Spleen (tissue), 11 donors: Measurements from ENCODE around the gene CHD5. TPM values are rescaled to one million over a fixed set of nuclear protein-coding genes. Genes with fewer than 3 reads are reported as not detected.

Experiments
- DNase-seq: peaks from one replicate; pipeline ENCODE4 v3.0.0-alpha.2; 2020
- H3K27ac ChIP-seq, 8 donors: fragments of 200-600 bp; sonication (generic) in 7 of 8; 1 replicate in 4 of 8; 2 replicates in 4 of 8; pipeline versions ENCODE4 v1.5.0 to v1.8.0; 2016 to 2021; ENCODE audit warnings: inconsistent platforms in 4 of 8, mild to moderate bottlenecking in 4 of 8, moderate library complexity in 1 of 8
- H3K27me3 ChIP-seq, 7 donors: fragments of 200-600 bp; sonication (generic) in 6 of 7; replicated peaks in 1 of 7; 1 replicate in 4 of 7; 2 replicates in 3 of 7; pipeline versions ENCODE4 v1.5.0 to v1.8.0; 2016 to 2021; ENCODE audit warnings: inconsistent platforms in 3 of 7, mild to moderate bottlenecking in 1 of 7
- H3K36me3 ChIP-seq, 6 donors: fragments of 200-600 bp; sonication (generic) in 5 of 6; 1 replicate in 4 of 6; 2 replicates in 2 of 6; pipeline versions ENCODE4 v1.5.0 to v1.8.0; 2016 to 2021; ENCODE audit warnings: inconsistent platforms in 2 of 6
- H3K4me1 ChIP-seq, 6 donors: fragments of 200-600 bp; sonication (generic) in 5 of 6; 1 replicate in 3 of 6; 2 replicates in 3 of 6; pipeline versions ENCODE4 v1.5.0 to v1.8.0; 2016 to 2021; ENCODE audit warnings: inconsistent platforms in 3 of 6
- H3K4me3 ChIP-seq, 8 donors: fragments of 200-600 bp; sonication (generic) in 7 of 8; 1 replicate in 4 of 8; 2 replicates in 4 of 8; pipeline versions ENCODE4 v1.5.0 to v1.8.0; 2016 to 2021; ENCODE audit warnings: inconsistent platforms in 4 of 8, mild to moderate bottlenecking in 4 of 8, moderate library complexity in 2 of 8
- H3K9me3 ChIP-seq, 8 donors: fragments of 200-600 bp; sonication (generic) in 7 of 8; 1 replicate in 4 of 8; 2 replicates in 4 of 8; pipeline versions ENCODE4 v1.5.0 to v1.8.0; 2016 to 2021; ENCODE audit warnings: inconsistent platforms in 4 of 8
- POLR2A ChIP-seq, 3 donors: fragments of 450-650 bp; IDR thresholded peaks; one replicate each; pipeline ENCODE4 v1.5.1; 2017; ENCODE audit warnings: antibody characterized with exemption in 3 of 3, mild to moderate bottlenecking in 1 of 3
- POLR2AphosphoS5 ChIP-seq, 3 donors: sonication (generic); formaldehyde crosslinking; IDR thresholded peaks; one replicate each; pipeline ENCODE4 v1.5.1; 2017; ENCODE audit warnings: antibody characterized with exemption in 3 of 3
- WGBS, 5 donors: extraction: QIAGEN DNeasy Blood & Tissue Kit in 3 of 5; methylation state at CpG; one replicate each; pipeline versions ENCODE4 v1.1.5 to v1.1.7; 2013 to 2018; 5-methylcytosine and 5-hydroxymethylcytosine counted together
- intact Hi-C: fragments of 100-400 bp; cut with DNase I; formaldehyde crosslinking; loops from one replicate; pipeline ENCODE4 v1.15.0; 2023; ENCODE audit warnings: low total_unique reads
- polyA plus RNA-seq, 3 donors: library from polyadenylated mRNA; stranded (reverse); fragments of 200-250 nt; gene quantifications; one replicate each; pipeline ENCODE4 v1.2.1, GENCODE V29; 2013
- total RNA-seq, 7 donors: library from RNA; depleted of rRNA in 3 of 7; stranded (reverse); fragments of >200 nt in 3 of 7; fragmentation: NEBNext Ultra II Directional in 4 of 7; extraction: Animal tissue kit (Norgen Biotek cat#: 25700) in 4 of 7; gene quantifications; one replicate each; pipeline versions ENCODE4 v1.1.0 to v1.2.1, GENCODE V29; 2016 to 2021
- TF ChIP-seq, protein P1 (sequence below), 11 experiments: fragments of 200-600 bp in 7 of 11; fragments of 450-650 bp in 4 of 11; sonication (generic) in 4 of 11; IDR thresholded peaks in 8 of 11; conservative IDR thresholded peaks in 3 of 11; 1 replicate in 7 of 11; 2 replicates in 4 of 11; pipeline versions ENCODE4 v1.4.0 to v1.8.0; 2016 to 2021; ENCODE audit warnings: antibody characterized with exemption in 11 of 11, inconsistent platforms in 4 of 11, mild to moderate bottlenecking in 1 of 11
- donor health status: healthy with polysubstance abuse.
- donor health status: DM: no; HTN: no; CAD: no; lungs with moderate emphysema.
- donor health status: DM: no; HTN: no; CAD: no.
- donor health status: Bipolar disorder and iron deficiency.
- donor health status: healthy.
- donor health status: DM: no; HTN: no; CAD: no.
- donor health status: DM: yes; HTN: yes; CAD: no.

CHD5 gene
- total and polyA plus RNA-seq, 10 donors = 0.04 to 0.44 (median 0.13) TPM

DNA sequence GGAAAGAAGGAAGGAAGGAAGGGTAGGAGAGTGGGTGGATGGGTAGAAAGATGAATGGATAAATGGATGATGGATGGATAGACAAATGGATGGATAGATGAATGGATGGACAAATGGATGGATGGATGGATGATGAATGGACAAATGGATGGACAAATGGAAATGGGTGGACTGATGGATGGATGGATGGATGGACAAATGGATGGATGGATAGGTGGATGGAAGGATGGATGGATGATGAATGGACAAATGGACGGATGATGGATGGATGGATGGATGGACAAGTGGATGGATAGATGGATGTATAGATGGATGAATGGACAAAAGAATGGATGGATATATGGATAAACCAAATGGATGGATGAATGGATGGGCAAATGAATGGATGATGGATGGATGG, 30.5 kb downstream of the CHD5 start:
- DNase-seq = no peak
- H3K27me3 ChIP-seq = peaks cover 6 to 45% (median 23%) of the 10 kb centered on the region in 7 donors
- intact Hi-C loops = no loop called here

DNA sequence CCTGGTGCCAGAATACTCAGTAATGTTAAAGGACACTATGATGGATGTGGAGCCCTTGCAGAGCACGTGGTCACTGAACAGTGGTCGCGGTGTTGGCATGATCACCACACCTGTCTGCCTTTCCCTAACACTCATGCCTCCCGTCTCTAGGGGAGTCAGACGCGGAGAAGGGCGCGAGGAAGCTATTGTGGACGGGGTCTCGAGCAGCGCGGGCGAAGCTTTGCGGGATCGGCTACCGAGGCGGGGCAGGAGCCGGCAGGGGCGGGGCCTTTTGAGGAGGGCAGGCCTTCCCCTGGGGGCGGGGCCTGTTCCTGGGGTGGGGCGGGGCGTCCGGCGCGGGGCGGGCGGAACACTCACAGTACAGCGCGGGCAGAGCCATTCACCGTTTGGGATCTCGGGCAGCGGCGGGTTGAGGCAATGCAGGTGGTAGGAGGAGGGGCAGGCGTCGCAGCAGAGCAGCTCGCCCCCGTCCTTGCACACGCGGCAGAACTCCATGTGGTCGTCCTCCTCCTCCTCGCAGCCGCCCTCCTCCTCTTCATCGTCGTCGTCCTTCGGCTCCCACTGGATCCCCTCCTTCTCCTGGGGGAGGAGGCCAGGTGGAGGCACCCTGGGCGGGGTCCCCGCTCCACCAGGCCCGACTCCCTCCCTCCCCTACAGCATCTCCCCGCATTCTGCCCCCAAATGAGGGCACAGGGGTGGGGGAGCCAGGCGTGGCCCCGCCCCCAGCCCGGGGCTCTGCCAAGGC, 31.5 kb downstream of the CHD5 start:
- Histone ChIP-seq H3K9me3 (no peaks in the 10 kb centered on the region), H3K4me3 (peak overlapping the region in 6 of 8 donors; percentile 9 to 53 (median 13)), H3K36me3 (no peaks in the 10 kb centered on the region), H3K27ac (no peak overlapping the region), H3K27me3 (peaks cover 6 to 46% (median 23%) of the 10 kb centered on the region in 7 donors), H3K4me1 (peaks cover 0 to 15% (median 7%) of the 10 kb centered on the region in 6 donors)
- DNase-seq = peak; percentile 80
- TF ChIP-seq POLR2A (IDR thresholded peaks at IDR 0.05) = no peak
- TF ChIP-seq, protein P1, sequence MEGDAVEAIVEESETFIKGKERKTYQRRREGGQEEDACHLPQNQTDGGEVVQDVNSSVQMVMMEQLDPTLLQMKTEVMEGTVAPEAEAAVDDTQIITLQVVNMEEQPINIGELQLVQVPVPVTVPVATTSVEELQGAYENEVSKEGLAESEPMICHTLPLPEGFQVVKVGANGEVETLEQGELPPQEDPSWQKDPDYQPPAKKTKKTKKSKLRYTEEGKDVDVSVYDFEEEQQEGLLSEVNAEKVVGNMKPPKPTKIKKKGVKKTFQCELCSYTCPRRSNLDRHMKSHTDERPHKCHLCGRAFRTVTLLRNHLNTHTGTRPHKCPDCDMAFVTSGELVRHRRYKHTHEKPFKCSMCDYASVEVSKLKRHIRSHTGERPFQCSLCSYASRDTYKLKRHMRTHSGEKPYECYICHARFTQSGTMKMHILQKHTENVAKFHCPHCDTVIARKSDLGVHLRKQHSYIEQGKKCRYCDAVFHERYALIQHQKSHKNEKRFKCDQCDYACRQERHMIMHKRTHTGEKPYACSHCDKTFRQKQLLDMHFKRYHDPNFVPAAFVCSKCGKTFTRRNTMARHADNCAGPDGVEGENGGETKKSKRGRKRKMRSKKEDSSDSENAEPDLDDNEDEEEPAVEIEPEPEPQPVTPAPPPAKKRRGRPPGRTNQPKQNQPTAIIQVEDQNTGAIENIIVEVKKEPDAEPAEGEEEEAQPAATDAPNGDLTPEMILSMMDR (IDR thresholded peaks at IDR 0.05 in 8 of 11, conservative IDR thresholded peaks at IDR 0.05 in 3 of 11) = no peak
- TF ChIP-seq POLR2AphosphoS5 (IDR thresholded peaks at IDR 0.05) = no peak
- intact Hi-C loops = no loop called here
- 3 to 16% (median 7%) methylated on average over 20 to 53 of the region's 53 CpGs for WGBS, 5 donors

More for the DNA sequence above, 30.5 kb downstream of the CHD5 start:
- WGBS, 5 donors = 90 to 100% (median 95%) methylated on average over 1 of the region's 1 CpG
- Histone ChIP-seq H3K9me3 (no peaks in the 10 kb centered on the region), H3K36me3 (no peaks in the 10 kb centered on the region), H3K4me3 (no peak overlapping the region), H3K4me1 (peaks cover 0 to 17% (median 7%) of the 10 kb centered on the region in 6 donors), H3K27ac (no peak overlapping the region)
- no peak for TF ChIP-seq POLR2AphosphoS5 (IDR thresholded peaks at IDR 0.05)
- TF ChIP-seq, protein P1 (IDR thresholded peaks at IDR 0.05 in 8 of 11, conservative IDR thresholded peaks at IDR 0.05 in 3 of 11) = no peak
- TF ChIP-seq POLR2A (IDR thresholded peaks at IDR 0.05) = no peak

DNA sequence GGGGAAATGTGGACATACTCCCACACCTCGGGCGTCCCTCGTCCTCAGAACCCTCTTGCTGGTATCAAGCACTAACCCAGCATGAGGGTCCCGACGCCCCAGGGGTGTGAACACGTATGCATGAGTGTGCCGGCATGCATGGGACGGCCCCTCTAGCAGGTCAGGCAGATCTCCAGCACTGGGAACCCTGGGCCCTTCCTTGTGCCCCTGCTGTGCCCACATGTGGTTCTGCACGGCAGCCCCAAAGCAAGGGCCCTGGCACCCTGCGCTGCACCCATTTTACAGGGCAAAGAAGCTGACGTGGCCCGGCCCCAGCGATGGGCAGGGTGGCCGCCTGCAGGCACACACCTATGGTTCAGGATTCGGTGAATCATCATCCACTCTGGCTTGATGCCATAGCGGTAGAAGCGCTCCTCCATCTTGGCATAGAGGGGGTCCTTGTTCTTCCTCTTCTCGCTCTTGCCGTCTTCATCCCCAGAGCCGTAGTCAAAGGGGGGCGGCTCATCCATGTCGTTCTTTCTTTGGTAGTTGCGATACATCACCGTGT, 34.2 kb downstream of the CHD5 start:
- DNase-seq = no peak
- 84 to 95% (median 88%) methylated on average over 17 to 24 of the region's 24 CpGs for WGBS, 5 donors
- no peaks in the 10 kb centered on the region for H3K9me3 ChIP-seq
- peaks cover 0 to 15% (median 7%) of the 10 kb centered on the region in 6 donors for H3K4me1 ChIP-seq
- H3K27me3 ChIP-seq = peaks cover 6 to 45% (median 23%) of the 10 kb centered on the region in 7 donors
- no peaks in the 10 kb centered on the region for H3K36me3 ChIP-seq
- no peak overlapping the region for H3K4me3 ChIP-seq
- no peak overlapping the region for H3K27ac ChIP-seq
- intact Hi-C loops = no loop called here
- TF ChIP-seq POLR2AphosphoS5 (IDR thresholded peaks at IDR 0.05) = no peak
- TF ChIP-seq POLR2A (IDR thresholded peaks at IDR 0.05) = no peak
- TF ChIP-seq, protein P1 (IDR thresholded peaks at IDR 0.05 in 8 of 11, conservative IDR thresholded peaks at IDR 0.05 in 3 of 11) = no peak

DNA sequence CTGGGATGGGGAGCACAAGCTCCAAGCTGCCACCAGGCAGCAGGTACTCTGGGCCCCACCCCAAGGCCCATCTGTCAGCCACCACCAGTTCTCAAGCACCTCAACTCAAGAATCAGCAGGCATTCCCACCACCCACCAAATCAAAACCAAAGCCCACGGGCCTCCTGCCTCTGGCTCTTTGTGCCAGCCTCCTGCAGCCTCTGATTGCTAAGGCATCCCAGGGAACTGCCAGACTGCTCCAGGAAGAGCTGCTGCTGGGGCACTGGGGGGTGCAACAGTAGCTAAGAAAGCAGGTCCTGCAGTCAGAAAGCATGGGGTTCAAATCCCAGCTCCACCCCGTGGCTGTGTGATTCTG, 34.7 kb downstream of the CHD5 start:
- no peak for DNase-seq
- TF ChIP-seq, protein P1 (IDR thresholded peaks at IDR 0.05 in 8 of 11, conservative IDR thresholded peaks at IDR 0.05 in 3 of 11) = no peak
- TF ChIP-seq POLR2AphosphoS5 (IDR thresholded peaks at IDR 0.05) = no peak
- no peak for TF ChIP-seq POLR2A (IDR thresholded peaks at IDR 0.05)
- Histone ChIP-seq H3K27ac (no peak overlapping the region), H3K9me3 (no peaks in the 10 kb centered on the region), H3K36me3 (no peaks in the 10 kb centered on the region), H3K4me3 (no peak overlapping the region), H3K4me1 (peaks cover 0 to 15% (median 7%) of the 10 kb centered on the region in 6 donors), H3K27me3 (peaks cover 6 to 45% (median 23%) of the 10 kb centered on the region in 7 donors)
- 60 to 100% (median 77%) methylated on average over 2 of the region's 2 CpGs for WGBS, 5 donors
- intact Hi-C loops = no loop called here
